K562 (cell line): ENCODE measurements around the gene TMEM164. TPM values are rescaled to one million over a fixed set of nuclear protein-coding genes. Genes with fewer than 3 reads are reported as not detected.

Experiments used
- ATF1 ChIP-seq, 2 experiments: fragments of 450-650 bp in 1 of 2; IDR thresholded peaks; 2 replicates each; pipeline ENCODE4 v1.6.1; 2016; ENCODE audit warnings: missing compliant biosample characterization in 1 of 2, missing genetic modification characterization in 1 of 2
- CBX3 ChIP-seq, 2 experiments: IDR thresholded peaks; 1 replicate in 1 of 2; 2 replicates in 1 of 2; pipeline ENCODE4 v1.6.1; 2012; ENCODE audit warnings: inconsistent platforms in 2 of 2, low read length in 2 of 2, borderline replicate concordance in 1 of 2, control low read depth in 1 of 2
- FOXP1 ChIP-seq: sonication (generic); formaldehyde crosslinking; IDR thresholded peaks from 2 replicates; pipeline ENCODE4 v1.8.0; 2022; ENCODE audit warnings: mild to moderate bottlenecking, missing genetic modification reagents
- GTF2A2 ChIP-seq: IDR thresholded peaks from 2 replicates; pipeline ENCODE4 v1.6.1; 2016; ENCODE audit warnings: mild to moderate bottlenecking, missing genetic modification characterization, missing compliant biosample characterization
- ILK ChIP-seq: fragments of 450-650 bp; IDR thresholded peaks from 2 replicates; pipeline ENCODE4 v1.6.1; 2016; ENCODE audit warnings: missing genetic modification characterization, low read depth, mild to moderate bottlenecking, missing compliant biosample characterization, moderate library complexity, borderline replicate concordance
- MEIS2 ChIP-seq: fragments of 450-650 bp; IDR thresholded peaks from 2 replicates; pipeline ENCODE4 v1.6.1; 2014; ENCODE audit warnings: mild to moderate bottlenecking; ENCODE audit not compliant: partially characterized antibody
- MXD1 ChIP-seq: fragments of 250-450 bp; sonication (Bioruptor Pico); IDR thresholded peaks from 2 replicates; pipeline ENCODE4 v1.8.0; 2021; ENCODE audit warnings: borderline replicate concordance, mild to moderate bottlenecking, moderate library complexity; ENCODE audit not compliant: poor library complexity, severe bottlenecking
- NR2C1 ChIP-seq, 2 experiments: fragments of 450-650 bp; IDR thresholded peaks; 2 replicates each; pipeline ENCODE4 v1.6.1; 2017; ENCODE audit warnings: mild to moderate bottlenecking in 2 of 2, antibody characterized with exemption in 1 of 2, inconsistent platforms in 1 of 2, missing compliant biosample characterization in 1 of 2, missing genetic modification characterization in 1 of 2
- POLR2G ChIP-seq: fragments of 200-400 bp; formaldehyde crosslinking; IDR thresholded peaks from 2 replicates; pipeline ENCODE4 v1.6.1; 2017; ENCODE audit warnings: low read depth, mild to moderate bottlenecking, antibody characterized with exemption, low read length, moderate library complexity
- RREB1 ChIP-seq: fragments of 250-450 bp; sonication (Bioruptor Pico); IDR thresholded peaks from 2 replicates; pipeline ENCODE4 v1.4.0; 2020
- SP2 ChIP-seq: IDR thresholded peaks from 2 replicates; pipeline ENCODE4 v1.6.1; 2011; ENCODE audit warnings: mild to moderate bottlenecking, low read depth, low read length, moderate library complexity; ENCODE audit not compliant: poor library complexity, severe bottlenecking; ENCODE audit errors: extremely low read depth
- SREBF2 ChIP-seq: sonication (generic); formaldehyde crosslinking; IDR thresholded peaks from 2 replicates; pipeline ENCODE4 v1.4.0; 2020; ENCODE audit warnings: mild to moderate bottlenecking, missing genetic modification reagents
- STAT5A ChIP-seq: IDR thresholded peaks from 2 replicates; pipeline ENCODE4 v1.6.1; 2012; ENCODE audit warnings: low read length, inconsistent platforms, borderline replicate concordance
- TCF7L2 ChIP-seq: fragments of 150-350 bp; IDR thresholded peaks from 2 replicates; pipeline ENCODE4 v1.6.1; 2016; ENCODE audit warnings: low read depth, mild to moderate bottlenecking, low read length, moderate library complexity
- ZFP1 ChIP-seq: fragments of 450-650 bp; formaldehyde crosslinking; IDR thresholded peaks from 2 replicates; pipeline ENCODE4 v1.4.0; 2020; ENCODE audit warnings: mild to moderate bottlenecking, mixed read lengths
- ZNF121 ChIP-seq: sonication (generic); formaldehyde crosslinking; conservative IDR thresholded peaks from 2 replicates; pipeline ENCODE4 v1.8.0; 2022; ENCODE audit warnings: missing genetic modification reagents
- polyA plus RNA-seq, 8 experiments: library from polyadenylated mRNA; depleted of rRNA in 4 of 8; stranded (reverse) in 5 of 8; unstranded in 3 of 8; fragments of >200 nt; fragmentation: Nextera tagmentation in 2 of 8; fragmentation: Illumina TruSeq in 1 of 8; extraction: Ambion mirVana in 2 of 8; extraction: Trizol in 1 of 8; gene quantifications; 2 replicates each; pipeline versions ENCODE4 v1.2.1 to v1.2.3, GENCODE V29; 2011 to 2014; ENCODE audit warnings: inconsistent platforms in 1 of 8, missing spikeins in 1 of 8
- total RNA-seq, 7 experiments: library from RNA; depleted of rRNA in 6 of 7; stranded (reverse); fragments of >200 nt in 6 of 7; fragmentation: Illumina TruSeq in 2 of 7; extraction: Trizol in 2 of 7; gene quantifications; 2 replicates each; pipeline versions ENCODE4 v1.2.1 to v1.2.3, GENCODE V29; 2011 to 2021; ENCODE audit warnings: low replicate concordance in 1 of 7
- TF ChIP-seq, protein P1 (sequence below): fragments of 250-450 bp; sonication (Bioruptor Pico); IDR thresholded peaks from 2 replicates; pipeline ENCODE4 v1.5.0; 2021
- TF ChIP-seq, protein P2 (sequence below), 2 experiments: fragments of 450-650 bp in 1 of 2; sonication (generic) in 1 of 2; formaldehyde crosslinking; conservative IDR thresholded peaks; 2 replicates each; pipeline versions ENCODE4 v1.4.0 to v1.8.1; 2020 to 2022; ENCODE audit warnings: mild to moderate bottlenecking in 1 of 2, missing genetic modification reagents in 1 of 2

The TMEM164 gene
- total and polyA plus RNA-seq, 9 of the 15 experiments (the other 6 are each of a cell fraction or from before 2014, with no cell fraction given), result 2.4 to 57.3 (median 23.1) TPM

- TF ChIP-seq NR2C1 (IDR thresholded peaks at IDR 0.05) (no peak), NR2C1 (tag; IDR thresholded peaks at IDR 0.05) (peak; percentile 96), ZNF121 (no peak), RREB1 (CRISPR knock-in tag) (peak; percentile 99), CBX3 (IDR thresholded peaks at IDR 0.05; ENCODE audit: borderline replicate concordance in 1 of 2, low read length in 2 of 2) (no peak), POLR2G (no peak), MXD1 (CRISPR knock-in tag) (peak; percentile 91), MEIS2 (peak; percentile 75), ZFP1 (peak; percentile 93), TCF7L2 (no peak), ILK (tag) (peak; percentile 93), STAT5A (peak; percentile 99), FOXP1 (CRISPR knock-in tag) (no peak), ATF1 (CRISPR knock-in tag; IDR thresholded peaks at IDR 0.05) (no peak), ATF1 (tag; IDR thresholded peaks at IDR 0.05) (peak; percentile 87), SREBF2 (no peak), GTF2A2 (tag) (peak; percentile 96), SP2 (no peak)
- TF ChIP-seq, protein P1, sequence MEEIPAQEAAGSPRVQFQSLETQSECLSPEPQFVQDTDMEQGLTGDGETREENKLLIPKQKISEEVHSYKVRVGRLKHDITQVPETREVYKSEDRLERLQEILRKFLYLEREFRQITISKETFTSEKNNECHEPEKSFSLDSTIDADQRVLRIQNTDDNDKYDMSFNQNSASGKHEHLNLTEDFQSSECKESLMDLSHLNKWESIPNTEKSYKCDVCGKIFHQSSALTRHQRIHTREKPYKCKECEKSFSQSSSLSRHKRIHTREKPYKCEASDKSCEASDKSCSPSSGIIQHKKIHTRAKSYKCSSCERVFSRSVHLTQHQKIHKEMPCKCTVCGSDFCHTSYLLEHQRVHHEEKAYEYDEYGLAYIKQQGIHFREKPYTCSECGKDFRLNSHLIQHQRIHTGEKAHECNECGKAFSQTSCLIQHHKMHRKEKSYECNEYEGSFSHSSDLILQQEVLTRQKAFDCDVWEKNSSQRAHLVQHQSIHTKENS, result peak; percentile 77; the same call in 1 of the 2 replicates
- TF ChIP-seq, protein P2, sequence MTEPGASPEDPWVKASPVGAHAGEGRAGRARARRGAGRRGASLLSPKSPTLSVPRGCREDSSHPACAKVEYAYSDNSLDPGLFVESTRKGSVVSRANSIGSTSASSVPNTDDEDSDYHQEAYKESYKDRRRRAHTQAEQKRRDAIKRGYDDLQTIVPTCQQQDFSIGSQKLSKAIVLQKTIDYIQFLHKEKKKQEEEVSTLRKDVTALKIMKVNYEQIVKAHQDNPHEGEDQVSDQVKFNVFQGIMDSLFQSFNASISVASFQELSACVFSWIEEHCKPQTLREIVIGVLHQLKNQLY (CRISPR knock-in tag; conservative IDR thresholded peaks at IDR 0.05), result 0 out of 4 replicates have a peak, but pooled peaks of 1 of the 2 experiments have one; percentile 53
Measured at GRCh38 chrX:110000847-110001713, 1.8 kb upstream of the TMEM164 start (continued).
